HG03442 (cell line): Measurements from ENCODE around the gene TAX1BP1.
"Not testable (repeated sequence)": the region's sequence is repeated elsewhere in the genome, so short reads cannot be mapped to it uniquely, and the experiment has no call there.

Experiments
- ATAC-seq: cut with Tn5 transposase; IDR thresholded peaks from one replicate; pipeline ENCODE4 v1.9.1; 2021; ENCODE audit warnings: mild to moderate bottlenecking, moderate library complexity; ENCODE audit not compliant: unreplicated experiment

Gene TAX1BP1

GRCh38 chr7:27840760-27841364 lies 100.9 kb downstream of the TAX1BP1 start:
- no peak for ATAC-seq

DNA sequence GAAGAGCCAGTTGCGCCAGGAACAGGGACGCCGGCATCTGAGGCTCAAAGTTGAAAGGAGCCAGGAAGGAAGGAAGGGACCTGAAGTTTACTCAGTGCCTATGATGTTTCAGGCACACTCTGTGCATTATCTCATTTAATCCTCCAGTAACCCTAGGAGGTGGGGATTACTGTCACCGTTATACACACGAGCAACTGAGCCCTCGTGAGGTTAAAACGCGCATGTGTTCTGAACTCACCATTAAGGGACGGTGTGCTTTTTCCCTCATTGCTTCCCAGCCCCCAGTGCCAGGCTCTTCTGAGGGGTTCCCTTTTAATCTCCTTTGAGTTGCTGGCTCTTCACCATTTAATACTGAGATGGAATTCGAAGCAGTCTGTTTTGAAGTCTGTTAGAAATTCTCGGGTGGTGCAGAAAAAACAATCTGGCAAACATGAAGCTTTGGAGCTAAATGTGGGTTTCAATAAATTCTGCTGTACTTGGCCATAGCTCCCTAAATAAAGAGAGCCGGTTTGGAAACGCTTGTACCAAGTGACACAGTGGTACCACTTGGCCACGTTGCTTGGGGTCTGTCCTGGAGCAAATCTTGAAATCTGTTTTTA lies 102.2 kb downstream of the TAX1BP1 start:
- ATAC-seq, result no peak

DNA sequence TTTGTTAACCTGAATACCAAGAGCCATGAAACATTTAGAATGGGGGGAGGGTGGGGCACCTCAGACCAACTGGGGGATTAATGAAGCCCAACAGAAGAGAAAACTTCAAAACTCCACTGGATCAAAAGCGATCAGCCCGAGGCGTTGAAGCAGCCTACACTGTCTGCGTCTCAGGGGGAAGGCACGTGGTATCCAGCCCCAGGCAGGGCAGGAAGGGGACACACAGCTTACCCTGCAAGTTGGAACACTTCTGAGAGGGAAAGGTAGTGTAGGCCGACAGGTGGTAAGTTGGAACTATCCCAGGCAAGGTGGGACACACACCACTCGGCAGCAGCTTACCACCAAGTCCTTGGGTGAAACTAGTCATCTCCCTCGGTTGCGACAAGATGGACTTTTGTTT lies 102.9 kb downstream of the TAX1BP1 start:
- no peak for ATAC-seq

DNA sequence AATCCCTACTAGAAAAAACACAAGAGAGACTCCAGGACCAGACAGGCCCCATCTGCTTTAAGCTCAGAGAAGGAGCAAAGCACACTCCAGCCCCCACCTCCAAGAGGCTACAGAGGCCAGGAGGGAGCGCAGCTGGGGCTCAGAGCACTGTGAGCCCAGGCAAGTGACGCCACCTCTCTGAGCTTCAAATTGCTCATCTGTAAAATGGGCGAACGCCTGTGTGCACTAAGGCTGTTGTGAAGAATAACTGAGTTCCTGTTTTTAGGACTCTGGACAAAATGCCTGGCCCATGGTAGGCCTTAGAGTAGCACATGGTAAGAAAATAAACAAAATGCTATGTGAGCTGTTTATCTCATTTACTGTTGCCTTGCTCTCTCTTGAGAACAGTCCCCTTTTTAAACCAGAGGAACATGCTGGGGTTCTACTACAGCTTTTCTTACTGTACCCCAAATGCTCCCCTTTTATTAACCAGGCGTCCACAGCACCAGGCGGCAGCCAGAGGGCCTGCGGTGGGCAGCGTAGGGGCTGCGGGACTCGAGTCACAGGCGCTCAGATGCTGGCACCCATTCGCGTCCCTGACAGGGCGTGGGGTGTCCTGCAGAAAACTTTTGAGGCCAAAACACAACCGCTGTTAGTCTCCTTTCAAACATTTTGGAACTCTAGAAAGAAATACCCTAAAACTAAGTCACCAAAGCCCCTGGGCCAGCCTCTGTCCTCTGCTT lies 103.8 kb downstream of the TAX1BP1 start:
- ATAC-seq, result no peak

GRCh38 chr7:27846388-27846787 lies 106.4 kb downstream of the TAX1BP1 start:
- no peak for ATAC-seq

GRCh38 chr7:27850531-27850930 lies 110.6 kb downstream of the TAX1BP1 start:
- ATAC-seq, result no peak

GRCh38 chr7:27856703-27857485 lies 116.9 kb downstream of the TAX1BP1 start:
- not testable (repeated sequence) for ATAC-seq

- no peak for ATAC-seq
Observed at GRCh38 chr7:27860800-27861199, 120.8 kb downstream of the TAX1BP1 start.

GRCh38 chr7:27861747-27862146 lies 121.8 kb downstream of the TAX1BP1 start:
- no peak for ATAC-seq

DNA sequence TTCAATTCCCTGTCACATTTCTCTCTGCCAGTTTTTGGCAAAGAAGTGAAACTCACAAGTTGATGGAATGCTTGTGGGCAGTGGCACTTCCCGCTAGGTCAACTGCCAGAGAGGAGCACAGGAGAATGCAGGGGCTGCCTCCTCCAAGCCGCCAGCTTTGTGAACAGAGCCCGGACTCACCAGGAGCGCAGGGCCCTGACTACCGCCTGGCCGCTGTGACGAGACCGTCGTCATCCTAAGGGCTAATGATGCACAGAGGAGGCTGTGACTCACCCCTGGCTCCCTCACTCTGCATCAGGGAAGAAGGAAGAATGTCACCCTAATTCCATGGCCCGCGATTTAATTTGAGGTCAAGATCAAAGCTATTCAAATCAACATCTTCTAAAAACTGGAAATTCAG lies 123.9 kb downstream of the TAX1BP1 start:
- no peak for ATAC-seq

GRCh38 chr7:27866256-27866655 lies 126.3 kb downstream of the TAX1BP1 start:
- no peak for ATAC-seq

DNA sequence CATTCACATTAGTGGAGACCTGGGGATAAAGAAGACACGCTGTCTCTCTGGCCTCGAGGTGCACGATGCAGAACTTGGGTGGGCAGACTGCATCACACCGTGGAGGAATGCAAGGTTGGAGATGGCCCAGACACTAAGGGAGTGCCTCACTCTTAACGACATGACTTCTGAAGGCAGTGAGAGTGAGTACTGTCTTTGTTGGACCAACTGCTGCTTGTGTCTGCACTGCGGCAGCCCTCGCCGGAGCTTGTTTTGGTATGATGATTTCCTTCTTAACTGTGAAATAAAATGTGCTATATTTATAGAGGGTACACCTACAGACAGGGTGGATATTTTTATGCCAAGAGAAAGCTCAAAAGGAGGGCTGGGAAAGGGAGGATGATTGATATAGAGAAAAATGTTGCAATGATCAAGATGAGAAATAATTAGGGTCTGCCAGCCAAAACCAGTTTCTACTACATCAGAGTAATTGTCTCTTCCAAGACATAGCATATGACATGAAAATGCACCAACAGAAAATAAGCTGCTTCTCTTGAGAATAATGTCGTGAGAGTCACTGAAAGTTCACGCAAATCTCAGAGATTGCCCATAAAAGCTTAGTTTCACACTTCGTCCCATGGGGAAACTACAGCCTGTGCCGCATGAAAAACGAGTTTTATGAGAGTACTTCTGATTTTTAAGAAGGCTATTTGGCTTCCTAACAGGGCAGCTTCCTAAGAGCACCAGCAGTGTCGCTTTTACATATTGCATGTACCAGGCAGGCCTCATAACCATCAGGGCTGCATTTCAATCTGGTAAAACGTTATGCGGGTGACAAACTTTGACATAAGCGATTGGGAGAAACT lies 127.1 kb downstream of the TAX1BP1 start:
- no peak for ATAC-seq

DNA sequence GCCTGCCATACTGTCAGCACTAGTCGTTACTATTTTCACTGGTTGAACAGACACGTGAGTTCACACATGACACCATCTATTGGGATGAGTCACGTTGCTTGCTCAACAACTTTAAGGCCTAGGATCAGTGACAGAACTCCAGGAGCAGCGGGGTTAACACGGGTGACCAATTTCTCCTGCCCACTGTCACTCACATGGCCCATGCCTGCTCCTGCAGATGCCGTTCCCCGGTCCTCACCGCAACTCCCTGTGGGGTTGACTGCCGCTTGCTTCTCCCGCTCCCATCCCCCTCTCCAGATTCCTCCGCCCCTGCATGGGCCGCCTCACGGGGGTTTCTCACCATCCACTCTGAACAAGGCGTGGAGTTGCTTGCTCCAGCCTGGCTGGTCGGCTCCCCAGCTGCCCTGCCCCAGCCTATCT lies 128.2 kb downstream of the TAX1BP1 start:
- ATAC-seq, result no peak

DNA sequence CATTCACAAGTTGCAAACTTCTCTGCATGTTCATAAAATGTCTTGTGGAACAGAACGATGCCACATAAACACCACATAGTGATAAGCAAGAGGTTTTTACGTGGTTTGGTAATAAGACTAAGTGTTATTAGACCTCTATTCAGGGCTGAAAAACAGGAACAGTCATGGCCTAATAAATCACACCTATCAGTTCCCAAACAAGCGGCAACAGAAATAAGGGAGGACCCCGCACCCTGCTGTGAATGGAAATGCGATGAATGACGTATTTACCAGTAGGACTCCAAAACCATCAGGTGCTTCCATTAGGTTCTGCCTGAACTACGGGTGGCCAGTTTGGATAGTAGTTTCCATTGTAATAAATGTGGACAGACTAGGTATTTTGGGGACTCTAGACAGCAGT lies 129.1 kb downstream of the TAX1BP1 start:
- no peak for ATAC-seq

DNA sequence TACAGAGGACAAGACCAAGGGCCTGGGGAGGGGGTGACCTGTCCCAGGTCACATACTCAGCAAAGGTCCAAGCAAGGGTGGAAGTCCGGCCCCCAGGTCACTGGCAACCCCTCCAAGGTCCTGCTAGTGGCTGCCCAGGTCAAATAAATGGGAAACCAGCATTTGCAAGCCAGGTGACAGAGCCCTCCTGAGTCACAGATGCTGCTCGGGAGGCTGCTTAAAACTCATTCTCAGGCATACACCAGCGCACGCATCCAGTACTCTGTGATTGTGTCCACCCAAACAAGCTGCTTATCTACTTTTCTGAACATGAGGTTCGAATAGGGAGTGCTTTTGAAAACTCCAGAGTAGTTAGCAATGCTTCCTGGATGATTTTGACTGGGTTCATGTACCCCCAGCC lies 130.6 kb downstream of the TAX1BP1 start:
- no peak for ATAC-seq

- no peak for ATAC-seq
Observed at GRCh38 chr7:27871086-27871485, 131.1 kb downstream of the TAX1BP1 start.

GRCh38 chr7:27871866-27872265 lies 131.9 kb downstream of the TAX1BP1 start:
- no peak for ATAC-seq

DNA sequence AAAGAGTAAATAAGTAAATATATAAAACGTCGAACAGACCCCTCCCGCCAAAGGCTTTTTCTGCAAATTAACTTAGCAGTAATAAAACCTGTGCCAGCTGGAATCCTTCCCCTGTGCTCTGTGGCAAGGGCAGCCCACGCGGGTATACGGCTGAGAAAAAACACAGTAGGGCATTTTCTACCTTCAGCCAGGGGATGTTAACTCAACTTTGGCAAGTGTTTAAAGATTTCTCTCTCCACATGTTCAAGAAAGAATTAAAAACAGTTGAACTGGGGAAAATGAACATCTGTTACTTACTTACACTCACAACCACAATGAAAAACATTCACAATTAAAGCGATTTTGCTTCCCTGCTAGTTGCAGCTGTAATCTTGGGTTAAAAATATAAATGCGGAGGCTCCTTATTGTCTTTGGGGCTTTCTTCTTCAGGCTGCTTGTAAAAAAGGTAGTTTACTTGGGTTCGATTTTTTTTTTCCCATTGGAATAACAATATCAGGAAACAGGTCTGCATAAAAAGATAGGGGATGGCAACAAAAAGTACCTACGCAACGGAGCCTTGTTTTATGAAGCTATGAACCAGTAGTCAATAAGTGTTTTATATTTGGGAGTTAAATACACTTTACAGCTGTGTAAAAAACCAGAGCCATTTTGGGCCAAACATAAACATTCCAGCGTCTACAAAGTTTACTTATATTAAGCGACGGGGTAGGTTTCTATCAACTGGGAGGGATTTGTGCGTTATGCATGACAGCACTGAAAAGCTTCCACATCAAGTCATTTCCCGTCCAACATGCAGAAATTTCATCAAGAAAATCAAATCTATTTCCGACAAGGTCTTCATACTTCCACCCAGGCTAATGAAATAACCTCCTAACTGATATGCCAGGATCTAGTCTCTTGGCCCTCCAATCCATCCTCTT lies 132.7 kb downstream of the TAX1BP1 start:
- no peak for ATAC-seq
